Omental fat pad (tissue), 4 donors: Measurements from ENCODE around the gene CALHM1. TPM values are rescaled to one million over a fixed set of nuclear protein-coding genes. Genes with fewer than 3 reads are reported as not detected.

Experiments
- ATAC-seq: fragments of 150-250 bp; one replicate; pipeline ENCODE4 v1.9.1; 2016; ENCODE audit warnings: mild to moderate bottlenecking, moderate library complexity; ENCODE audit not compliant: low FRiP score
- DNase-seq: peaks from one replicate; pipeline ENCODE4 v3.0.0-alpha.2; 2019; ENCODE audit warnings: low spot score
- CTCF ChIP-seq, 3 donors: fragments of 450-650 bp; IDR thresholded peaks; one replicate each; pipeline ENCODE4 v1.5.1; 2016 to 2017; ENCODE audit warnings: antibody characterized with exemption in 3 of 3, mild to moderate bottlenecking in 3 of 3, moderate library complexity in 2 of 3
- total RNA-seq, 4 donors: library from RNA; depleted of rRNA; stranded (reverse); fragments of >200 nt; gene quantifications; one replicate each; pipeline ENCODE4 v1.1.0, GENCODE V29; 2016

CALHM1 gene
- total RNA-seq, 4 donors from 2014 or later = not detected

- DNase-seq = no peak
- ATAC-seq = peak; percentile 38
- no peak for TF ChIP-seq CTCF (IDR thresholded peaks at IDR 0.05)
Measured at GRCh38 chr10:103473261-103473671, 14.6 kb upstream of the CALHM1 start.

- DNase-seq = no peak
- no peak for TF ChIP-seq CTCF (IDR thresholded peaks at IDR 0.05)
- ATAC-seq = no peak
Measured at GRCh38 chr10:103472005-103472404, 13.3 kb upstream of the CALHM1 start.

DNA sequence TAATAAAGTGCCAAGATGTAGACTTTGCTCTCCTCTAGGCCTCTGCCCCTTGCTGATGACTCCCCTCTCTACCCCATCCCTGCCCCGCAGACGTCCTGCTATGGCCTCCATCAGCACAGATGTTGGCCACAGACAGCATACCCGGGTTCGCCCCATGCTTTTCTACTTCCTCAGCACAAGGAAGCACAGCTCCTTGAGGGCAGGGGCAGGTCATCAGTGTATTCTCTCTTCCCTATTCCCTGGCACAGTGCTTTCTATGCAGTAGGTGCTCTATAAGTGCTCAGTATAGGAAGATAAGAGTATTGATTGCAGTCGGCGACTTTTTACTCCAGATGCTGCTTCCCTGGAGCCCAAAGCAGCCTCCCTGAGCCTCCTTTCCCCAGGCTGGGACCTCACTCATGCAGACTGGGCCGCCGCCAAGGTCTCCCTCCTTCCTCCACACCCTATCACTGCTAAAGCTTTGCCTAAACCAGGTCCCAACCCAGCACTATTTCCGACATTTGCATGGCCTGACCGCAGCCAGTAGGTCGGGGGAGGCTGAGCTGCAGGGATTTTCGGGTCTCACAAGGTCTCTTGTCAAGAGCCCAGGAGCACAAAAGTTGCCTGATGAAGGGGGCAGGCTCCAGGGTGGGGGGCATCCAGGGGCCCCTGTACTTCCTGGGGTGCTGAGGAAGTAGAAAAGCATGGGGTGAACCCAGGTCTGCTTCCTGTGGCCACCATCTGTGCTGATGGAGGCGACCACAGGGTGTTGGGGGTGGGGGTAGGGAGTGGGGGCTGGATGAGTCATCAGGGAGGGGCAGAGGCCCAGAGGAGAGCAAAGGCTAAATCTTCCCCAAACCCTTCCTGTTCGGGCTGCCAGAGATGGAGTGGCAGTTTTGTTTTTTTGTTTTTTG, 12.3 kb upstream of the CALHM1 start:
- ATAC-seq (peak; percentile 50), DNase-seq (no peak)
- no peak for TF ChIP-seq CTCF (IDR thresholded peaks at IDR 0.05)

- DNase-seq (no peak), ATAC-seq (no peak)
- no peak for TF ChIP-seq CTCF (IDR thresholded peaks at IDR 0.05)
Measured at GRCh38 chr10:103469201-103469600, 10.5 kb upstream of the CALHM1 start.

- ATAC-seq (no peak), DNase-seq (no peak)
- no peak for TF ChIP-seq CTCF (IDR thresholded peaks at IDR 0.05)
Measured at GRCh38 chr10:103467406-103467805, 8.7 kb upstream of the CALHM1 start.

GRCh38 chr10:103466734-103467133, 8.0 kb upstream of the CALHM1 start:
- TF ChIP-seq CTCF (IDR thresholded peaks at IDR 0.05) = no peak
- no peak for ATAC-seq
- no peak for DNase-seq
